ENCODE data around the gene ST14. TPM values are rescaled to one million over a fixed set of nuclear protein-coding genes. Genes with fewer than 3 reads are reported as not detected.
"Not testable (repeated sequence)": the region's sequence is repeated elsewhere in the genome, so short reads cannot be mapped to it uniquely, and the experiment has no call there.

ST14 gene
- total and polyA plus RNA-seq, 3 donors from 2014 or later: 0.55 to 5.8 (median 2.4) TPM

GRCh38 chr11:130241713-130242112 lies 82.1 kb downstream of the ST14 start:
- no peaks in the 10 kb centered on the region for H3K9me3 ChIP-seq
- no peak overlapping the region for H3K27ac ChIP-seq
- H3K36me3 ChIP-seq (ENCODE audit: low read depth, missing control alignments): no peaks in the 10 kb centered on the region
- H3K27me3 ChIP-seq: no peaks in the 10 kb centered on the region
- no peak for TF ChIP-seq POLR2A (IDR thresholded peaks at IDR 0.05)
- TF ChIP-seq, protein P1, sequence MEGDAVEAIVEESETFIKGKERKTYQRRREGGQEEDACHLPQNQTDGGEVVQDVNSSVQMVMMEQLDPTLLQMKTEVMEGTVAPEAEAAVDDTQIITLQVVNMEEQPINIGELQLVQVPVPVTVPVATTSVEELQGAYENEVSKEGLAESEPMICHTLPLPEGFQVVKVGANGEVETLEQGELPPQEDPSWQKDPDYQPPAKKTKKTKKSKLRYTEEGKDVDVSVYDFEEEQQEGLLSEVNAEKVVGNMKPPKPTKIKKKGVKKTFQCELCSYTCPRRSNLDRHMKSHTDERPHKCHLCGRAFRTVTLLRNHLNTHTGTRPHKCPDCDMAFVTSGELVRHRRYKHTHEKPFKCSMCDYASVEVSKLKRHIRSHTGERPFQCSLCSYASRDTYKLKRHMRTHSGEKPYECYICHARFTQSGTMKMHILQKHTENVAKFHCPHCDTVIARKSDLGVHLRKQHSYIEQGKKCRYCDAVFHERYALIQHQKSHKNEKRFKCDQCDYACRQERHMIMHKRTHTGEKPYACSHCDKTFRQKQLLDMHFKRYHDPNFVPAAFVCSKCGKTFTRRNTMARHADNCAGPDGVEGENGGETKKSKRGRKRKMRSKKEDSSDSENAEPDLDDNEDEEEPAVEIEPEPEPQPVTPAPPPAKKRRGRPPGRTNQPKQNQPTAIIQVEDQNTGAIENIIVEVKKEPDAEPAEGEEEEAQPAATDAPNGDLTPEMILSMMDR (IDR thresholded peaks at IDR 0.05): no peak
- no peak for DNase-seq
- intact Hi-C loops (cut with DNase I; ENCODE audit: low total_unique reads): no loop called here
- peaks cover 11% of the 10 kb centered on the region for H3K4me1 ChIP-seq
- 69 to 74% methylated on average over 2 of the region's 2 CpGs for WGBS, 2 donors
- no peak overlapping the region for H3K4me3 ChIP-seq

DNA sequence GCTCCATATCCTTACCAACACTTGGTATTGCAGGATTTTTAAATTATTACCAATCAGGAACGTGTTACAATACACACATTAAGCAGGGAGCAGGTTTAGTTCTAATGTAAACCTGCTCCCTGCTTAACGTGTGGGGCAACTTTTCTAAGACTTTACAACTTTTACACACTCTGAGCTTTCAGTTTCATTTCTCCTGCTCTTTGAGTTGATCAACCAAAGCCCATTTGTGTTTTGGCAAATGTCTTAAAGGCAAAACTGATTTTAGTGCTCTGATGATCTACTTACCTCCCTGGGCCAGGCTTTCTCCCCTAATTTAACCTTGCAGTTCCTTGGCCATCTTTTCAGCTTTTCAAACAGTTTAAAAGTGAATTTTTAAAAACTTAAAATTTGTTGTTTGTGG lies 84.2 kb downstream of the ST14 start:
- Histone ChIP-seq H3K27me3 (no peaks in the 10 kb centered on the region), H3K27ac (no peak overlapping the region), H3K9me3 (no peaks in the 10 kb centered on the region), H3K36me3 (ENCODE audit: low read depth, missing control alignments) (no peaks in the 10 kb centered on the region), H3K4me3 (no peak overlapping the region), H3K4me1 (peaks cover 16% of the 10 kb centered on the region)
- no peak for TF ChIP-seq POLR2A (IDR thresholded peaks at IDR 0.05)
- TF ChIP-seq, protein P1 (IDR thresholded peaks at IDR 0.05): no peak
- DNase-seq: no peak
- intact Hi-C loops (cut with DNase I; ENCODE audit: low total_unique reads): no loop called here
- WGBS, 2 donors: 70 to 85% methylated on average over 2 of the region's 2 CpGs

DNA sequence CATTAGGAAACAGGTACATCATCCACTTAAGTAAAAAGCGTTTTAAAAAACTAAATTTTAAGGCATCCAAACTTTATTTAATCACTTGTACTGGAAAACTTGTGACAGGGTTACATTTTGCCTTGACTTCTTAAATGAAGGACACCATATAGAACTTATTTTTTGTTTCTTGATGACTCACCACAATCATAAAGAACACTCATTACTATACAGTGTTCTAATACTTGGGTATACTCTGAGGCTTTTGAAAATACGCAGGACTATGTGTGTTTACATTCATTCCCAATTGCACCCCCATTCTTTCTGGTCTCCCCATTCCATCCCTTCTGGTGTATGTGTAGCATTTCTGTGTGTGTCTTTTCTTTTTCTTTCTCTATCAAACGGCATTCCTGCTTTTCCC lies 85.3 kb downstream of the ST14 start:
- DNase-seq: no peak
- Histone ChIP-seq H3K36me3 (ENCODE audit: low read depth, missing control alignments) (no peaks in the 10 kb centered on the region), H3K4me1 (peaks cover 16% of the 10 kb centered on the region), H3K27me3 (no peaks in the 10 kb centered on the region), H3K4me3 (no peak overlapping the region), H3K9me3 (no peaks in the 10 kb centered on the region), H3K27ac (no peak overlapping the region)
- intact Hi-C loops (cut with DNase I; ENCODE audit: low total_unique reads): no loop called here
- WGBS, 2 donors: 83 to 87% methylated on average over 3 of the region's 3 CpGs
- TF ChIP-seq, protein P1 (IDR thresholded peaks at IDR 0.05): no peak
- TF ChIP-seq POLR2A (IDR thresholded peaks at IDR 0.05): no peak

GRCh38 chr11:130245375-130245774 lies 85.8 kb downstream of the ST14 start:
- peaks cover 16% of the 10 kb centered on the region for H3K4me1 ChIP-seq
- H3K27ac ChIP-seq; H3K27me3 ChIP-seq; intact Hi-C loops (cut with DNase I; ENCODE audit: low total_unique reads); H3K36me3 ChIP-seq (ENCODE audit: low read depth, missing control alignments); H3K4me3 ChIP-seq; H3K9me3 ChIP-seq: not testable (repeated sequence)
- DNase-seq: peak; percentile 31
- 59 to 79% methylated on average over 6 of the region's 6 CpGs for WGBS, 2 donors

DNA sequence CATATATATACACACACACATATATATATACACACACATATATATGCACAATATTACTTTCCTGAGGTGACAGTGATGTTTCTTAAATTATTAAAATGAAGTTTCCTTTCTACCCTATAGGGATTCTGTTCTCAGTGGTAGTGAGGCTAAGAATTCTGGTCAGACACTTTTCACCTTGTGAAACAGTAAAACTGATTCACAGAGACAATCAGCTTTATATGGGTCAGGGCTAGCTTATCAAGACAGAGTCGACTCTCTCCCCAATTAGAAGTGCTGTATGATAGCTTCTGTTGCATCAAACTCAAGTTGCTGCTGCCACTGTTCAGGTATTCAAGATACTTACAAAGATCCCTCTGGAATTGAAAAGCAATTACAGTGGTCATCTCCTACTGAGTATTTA lies 86.7 kb downstream of the ST14 start:
- no peaks in the 10 kb centered on the region for H3K36me3 ChIP-seq (ENCODE audit: low read depth, missing control alignments)
- H3K9me3 ChIP-seq: no peaks in the 10 kb centered on the region
- no peak for DNase-seq
- 44 to 50% methylated on average over 1 of the region's 1 CpG for WGBS, 2 donors
- no peak for TF ChIP-seq POLR2A (IDR thresholded peaks at IDR 0.05)
- no peaks in the 10 kb centered on the region for H3K27me3 ChIP-seq
- intact Hi-C loops (cut with DNase I; ENCODE audit: low total_unique reads): no loop called here
- no peak overlapping the region for H3K4me3 ChIP-seq
- H3K27ac ChIP-seq: no peak overlapping the region
- peaks cover 16% of the 10 kb centered on the region for H3K4me1 ChIP-seq

DNA sequence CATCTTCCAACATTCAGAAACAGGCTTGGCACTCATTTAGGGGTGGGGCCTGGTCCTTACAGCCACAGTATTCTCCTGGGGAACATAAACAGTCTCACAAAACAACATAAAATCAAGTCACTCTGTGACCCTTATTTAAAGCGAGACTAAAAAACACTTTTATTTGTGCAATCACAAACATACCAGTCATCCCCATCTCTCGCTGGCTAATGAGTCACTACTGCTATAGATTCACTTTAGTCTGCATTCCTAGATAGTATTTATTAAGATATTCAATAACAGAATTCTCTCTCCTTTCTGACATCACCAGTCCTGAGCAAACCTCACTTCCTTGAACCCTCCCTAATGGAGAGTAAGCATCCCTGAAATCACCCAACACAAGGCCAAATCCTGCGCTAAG lies 87.2 kb downstream of the ST14 start:
- intact Hi-C loops (cut with DNase I; ENCODE audit: low total_unique reads): no loop called here
- no peak overlapping the region for H3K4me3 ChIP-seq

More for the DNA sequence above, 87.2 kb downstream of the ST14 start:
- TF ChIP-seq, protein P1 (IDR thresholded peaks at IDR 0.05): no peak
- no peak for TF ChIP-seq POLR2A (IDR thresholded peaks at IDR 0.05)
- H3K27ac ChIP-seq: no peak overlapping the region
- H3K27me3 ChIP-seq: no peaks in the 10 kb centered on the region
- WGBS, 2 donors: 82 to 93% methylated on average over 3 of the region's 3 CpGs
- H3K36me3 ChIP-seq (ENCODE audit: low read depth, missing control alignments): no peaks in the 10 kb centered on the region
- peaks cover 16% of the 10 kb centered on the region for H3K4me1 ChIP-seq
- no peak for DNase-seq
- H3K9me3 ChIP-seq: no peaks in the 10 kb centered on the region
